IPS-18c (cell line): ENCODE results near the gene PPP1R3F.

Experiments
- H3K4me3 ChIP-seq: 2 replicates; pipeline ENCODE4 v1.7.0; 2013; ENCODE audit warnings: low read depth, mild to moderate bottlenecking, low read length, moderate library complexity; ENCODE audit not compliant: insufficient read depth
- H3K9me3 ChIP-seq: one replicate; pipeline ENCODE4 v1.6.1; 2013; ENCODE audit warnings: mild to moderate bottlenecking, low read length, moderate library complexity; ENCODE audit not compliant: control insufficient read depth, insufficient read depth

Gene PPP1R3F

GRCh38 chrX:49264460-49264859, 5.1 kb upstream of the PPP1R3F start, which contains the start of gene FOXP3:
FOXP3 (minus strand) TSS chrX:49264710; CDS start chrX:49258505, 6,205 bp downstream.
- Histone ChIP-seq H3K4me3 (no peak within 1 kb of the TSS), H3K9me3 (peaks cover 6% of the 10 kb centered on the region)

- H3K4me3 ChIP-seq = no peak overlapping the region
- H3K9me3 ChIP-seq = peaks cover 5% of the 10 kb centered on the region
Observed at GRCh38 chrX:49266523-49267445, 2.8 kb upstream of the PPP1R3F start.

GRCh38 chrX:49268702-49269009, 937 bp upstream of the PPP1R3F start:
- peak overlapping the region; percentile 46 for H3K4me3 ChIP-seq
- H3K9me3 ChIP-seq = peaks cover 5% of the 10 kb centered on the region

GRCh38 chrX:49269010-49269766, 405 bp upstream of the PPP1R3F start:
- Histone ChIP-seq H3K4me3 (peak overlapping the region; percentile 77), H3K9me3 (peaks cover 6% of the 10 kb centered on the region)

- Histone ChIP-seq H3K9me3 (peaks cover 6% of the 10 kb centered on the region), H3K4me3 (peak overlapping the region; percentile 77)
Observed at GRCh38 chrX:49270249-49270921, 792 bp downstream of the PPP1R3F start.

- Histone ChIP-seq H3K4me3 (no peak overlapping the region; the same call in 1 of the 2 replicates), H3K9me3 (peaks cover 8% of the 10 kb centered on the region)
Observed at GRCh38 chrX:49271341-49271740, 1.7 kb downstream of the PPP1R3F start.

- H3K4me3 ChIP-seq = no peak overlapping the region
Observed at GRCh38 chrX:49272421-49272820, 2.8 kb downstream of the PPP1R3F start.

GRCh38 chrX:49273181-49273727, 3.7 kb downstream of the PPP1R3F start:
- Histone ChIP-seq H3K4me3 (no peak overlapping the region), H3K9me3 (peaks cover 15% of the 10 kb centered on the region)

More at GRCh38 chrX:49272421-49272820, 2.8 kb downstream of the PPP1R3F start:
- H3K9me3 ChIP-seq = peaks cover 13% of the 10 kb centered on the region

GRCh38 chrX:49276207-49276606, 6.6 kb downstream of the PPP1R3F start:
- H3K9me3 ChIP-seq = peaks cover 21% of the 10 kb centered on the region
- H3K4me3 ChIP-seq = no peak overlapping the region

GRCh38 chrX:49276671-49277534, 7.3 kb downstream of the PPP1R3F start:
- Histone ChIP-seq H3K4me3 (no peak overlapping the region), H3K9me3 (peaks cover 19% of the 10 kb centered on the region)

- no peak overlapping the region for H3K4me3 ChIP-seq
- peaks cover 19% of the 10 kb centered on the region for H3K9me3 ChIP-seq
Observed at GRCh38 chrX:49277535-49277830, 7.9 kb downstream of the PPP1R3F start.

GRCh38 chrX:49278081-49278480, 8.5 kb downstream of the PPP1R3F start:
- Histone ChIP-seq H3K4me3 (no peak overlapping the region), H3K9me3 (peaks cover 19% of the 10 kb centered on the region)

GRCh38 chrX:49282647-49283011, 13.0 kb downstream of the PPP1R3F start:
- Histone ChIP-seq H3K4me3 (no peak overlapping the region), H3K9me3 (peaks cover 13% of the 10 kb centered on the region)

GRCh38 chrX:49284212-49284611, 14.6 kb downstream of the PPP1R3F start:
- peaks cover 10% of the 10 kb centered on the region for H3K9me3 ChIP-seq
- H3K4me3 ChIP-seq = no peak overlapping the region

- Histone ChIP-seq H3K9me3 (peaks cover 7% of the 10 kb centered on the region), H3K4me3 (no peak overlapping the region)
Observed at GRCh38 chrX:49286136-49286535, 16.5 kb downstream of the PPP1R3F start.

- Histone ChIP-seq H3K9me3 (peaks cover 7% of the 10 kb centered on the region), H3K4me3 (no peak overlapping the region)
Observed at GRCh38 chrX:49286581-49286980, 17.0 kb downstream of the PPP1R3F start.

GRCh38 chrX:49287665-49288064, 18.1 kb downstream of the PPP1R3F start:
- no peak overlapping the region for H3K4me3 ChIP-seq
- H3K9me3 ChIP-seq = peaks cover 7% of the 10 kb centered on the region
